GM18909 (cell line): ENCODE measurements around the gene DNAH1.
"Not testable (repeated sequence)": the region's sequence is repeated elsewhere in the genome, so short reads cannot be mapped to it uniquely, and the experiment has no call there.

ENCODE experiments used
- ATAC-seq: cut with Tn5 transposase; IDR thresholded peaks from one replicate; pipeline ENCODE4 v1.9.1; 2021; ENCODE audit warnings: mild to moderate bottlenecking; ENCODE audit not compliant: unreplicated experiment, poor library complexity

DNAH1 gene

GRCh38 chr3:52315977-52316764 lies at the start of gene DNAH1:
Gene DNAH1, plus strand, starts transcription at chr3:52316319. Its CDS starts 6,124 bp downstream, at chr3:52322443.
- ATAC-seq, result no peak

GRCh38 chr3:52268036-52268435 lies 48.1 kb upstream of the DNAH1 start:
- no peak for ATAC-seq

GRCh38 chr3:52269776-52270175 lies 46.3 kb upstream of the DNAH1 start:
- ATAC-seq, result no peak

- ATAC-seq, result no peak
These were observed 45.8 kb upstream of the DNAH1 start for GRCh38 chr3:52270252-52270754.

- not testable (repeated sequence) for ATAC-seq
These were observed 43.9 kb upstream of the DNAH1 start for GRCh38 chr3:52272172-52272571.

- no peak for ATAC-seq
These were observed 43.3 kb upstream of the DNAH1 start for GRCh38 chr3:52272831-52273230.

GRCh38 chr3:52274781-52275180 lies 41.3 kb upstream of the DNAH1 start:
- not testable (repeated sequence) for ATAC-seq

GRCh38 chr3:52277071-52277964 lies 38.8 kb upstream of the DNAH1 start:
- ATAC-seq, result peak; percentile 41

GRCh38 chr3:52277972-52278509 lies 38.1 kb upstream of the DNAH1 start:
- ATAC-seq, result peak; percentile 53

- ATAC-seq, result peak; percentile 80
These were observed 37.5 kb upstream of the DNAH1 start, which contains the start of gene WDR82 for GRCh38 chr3:52278510-52279069. Gene WDR82, minus strand, starts transcription at chr3:52278649. Its CDS starts 288 bp downstream, at chr3:52278361.

GRCh38 chr3:52279596-52279995 lies 36.5 kb upstream of the DNAH1 start:
- ATAC-seq, result no peak

GRCh38 chr3:52280050-52280461 lies 36.1 kb upstream of the DNAH1 start:
- no peak for ATAC-seq

GRCh38 chr3:52281981-52282801 lies 33.9 kb upstream of the DNAH1 start:
- no peak for ATAC-seq

- no peak for ATAC-seq
These were observed 32.8 kb upstream of the DNAH1 start for GRCh38 chr3:52283306-52283705.

- ATAC-seq, result not testable (repeated sequence)
These were observed 32.1 kb upstream of the DNAH1 start for GRCh38 chr3:52284051-52284450.

GRCh38 chr3:52286777-52287110 lies 29.4 kb upstream of the DNAH1 start:
- ATAC-seq, result no peak

- no peak for ATAC-seq
These were observed 27.4 kb upstream of the DNAH1 start for GRCh38 chr3:52288674-52289073.

- no peak for ATAC-seq
These were observed 26.8 kb upstream of the DNAH1 start for GRCh38 chr3:52289338-52289746.

GRCh38 chr3:52289747-52290595 lies 26.1 kb upstream of the DNAH1 start:
- no peak for ATAC-seq
